Transverse colon (tissue), 4 donors: ENCODE measurements around the gene PDIK1L. TPM values are rescaled to one million over a fixed set of nuclear protein-coding genes. Genes with fewer than 3 reads are reported as not detected.

ENCODE experiments used
- DNase-seq: peaks from one replicate; pipeline ENCODE4 v3.0.0-alpha.2; 2019
- H3K27ac ChIP-seq, 4 donors: fragments of 200-600 bp; sonication (generic); 2 replicates each; pipeline ENCODE4 v1.5.1; 2016 to 2018; ENCODE audit warnings: inconsistent platforms in 4 of 4
- H3K27me3 ChIP-seq: fragments of 200-600 bp; sonication (generic); 2 replicates; pipeline ENCODE4 v1.5.1; 2017; ENCODE audit warnings: inconsistent platforms
- H3K36me3 ChIP-seq, 4 donors: fragments of 200-600 bp; sonication (generic); 2 replicates each; pipeline ENCODE4 v1.5.1; 2017 to 2019; ENCODE audit warnings: inconsistent platforms in 4 of 4
- H3K4me1 ChIP-seq, 4 donors: fragments of 200-600 bp; sonication (generic); 2 replicates each; pipeline ENCODE4 v1.5.1; 2017 to 2020; ENCODE audit warnings: inconsistent platforms in 4 of 4
- H3K4me3 ChIP-seq, 4 donors: fragments of 200-600 bp; sonication (generic); 1 replicate in 1 of 4; 2 replicates in 3 of 4; pipeline versions ENCODE4 v1.5.1 to v1.6.1; 2017 to 2019; ENCODE audit warnings: inconsistent platforms in 4 of 4
- H3K9me3 ChIP-seq, 2 donors: fragments of 200-600 bp; sonication (generic); 2 replicates each; pipeline ENCODE4 v1.5.1; 2017 to 2019; ENCODE audit warnings: inconsistent platforms in 2 of 2
- EP300 ChIP-seq: sonication (generic); formaldehyde crosslinking; IDR thresholded peaks from one replicate; pipeline ENCODE4 v1.6.1; 2017; ENCODE audit warnings: antibody characterized with exemption, low read depth
- POLR2A ChIP-seq: fragments of 450-650 bp; IDR thresholded peaks from one replicate; pipeline ENCODE4 v1.6.1; 2016; ENCODE audit warnings: antibody characterized with exemption, mild to moderate bottlenecking, moderate library complexity
- POLR2AphosphoS5 ChIP-seq, 3 donors: sonication (generic); formaldehyde crosslinking; IDR thresholded peaks; one replicate each; pipeline ENCODE4 v1.6.1; 2016; ENCODE audit warnings: antibody characterized with exemption in 3 of 3
- WGBS, 2 donors: methylation state at CpG; one replicate each; pipeline ENCODE4 v1.1.5; 2018; ENCODE audit warnings: low coverage in 1 of 2; 5-methylcytosine and 5-hydroxymethylcytosine counted together
- in situ Hi-C, 4 donors: fragments of 200-750 bp; cut with MboI; loops; one replicate each; pipeline versions ENCODE4 v1.15.0 to v1.15.1; 2017; ENCODE audit warnings: low sequenced_read_pairs in 3 of 4, low pct_ligation_motif_present in 1 of 4, low pct_unique_long_range_greater_than_20kb in 1 of 4
- intact Hi-C: fragments of 100-400 bp; cut with DNase I; formaldehyde crosslinking; loops from one replicate; pipeline ENCODE4 v1.15.1; 2023; ENCODE audit warnings: low total_unique reads
- total RNA-seq, 4 donors: library from RNA; depleted of rRNA; stranded (reverse); fragments of >200 nt; gene quantifications; one replicate each; pipeline ENCODE4 v1.1.0, GENCODE V29; 2016
- TF ChIP-seq, protein P1 (sequence below), 5 experiments: fragments of 200-600 bp in 3 of 5; fragments of 450-650 bp in 2 of 5; sonication (generic) in 3 of 5; IDR thresholded peaks; 1 replicate in 2 of 5; 2 replicates in 3 of 5; pipeline ENCODE4 v1.5.1; 2016 to 2017; ENCODE audit warnings: antibody characterized with exemption in 5 of 5, inconsistent platforms in 3 of 5, mild to moderate bottlenecking in 2 of 5, moderate library complexity in 1 of 5

PDIK1L gene
- total RNA-seq, 4 donors from 2014 or later = 4.0 to 15.6 (median 9.8) TPM

DNA sequence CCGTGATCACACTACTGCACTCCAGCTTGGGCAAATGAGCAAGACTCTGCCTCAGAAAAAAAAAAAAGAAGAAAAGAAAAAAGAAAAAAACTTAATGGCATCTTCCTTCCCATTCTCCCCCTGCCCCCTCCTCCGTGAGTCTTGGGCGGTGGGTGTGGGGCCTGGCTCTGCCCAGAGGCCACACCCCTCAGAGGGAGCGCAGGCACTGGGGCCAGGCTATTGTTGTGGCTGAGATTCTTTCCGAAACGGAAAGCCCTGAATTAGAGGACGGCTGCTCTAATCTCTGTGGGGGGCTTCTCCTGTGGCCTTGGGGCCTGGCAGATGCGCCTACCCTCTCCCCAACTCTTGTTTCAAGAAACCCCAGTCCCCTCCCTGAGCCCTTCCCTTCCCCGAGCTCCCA lies 43.1 kb downstream of the PDIK1L start:
- Histone ChIP-seq H3K9me3 (no peaks in the 10 kb centered on the region), H3K27ac (no peak overlapping the region), H3K36me3 (no peaks in the 10 kb centered on the region), H3K4me1 (no peaks in the 10 kb centered on the region), H3K4me3 (no peak overlapping the region), H3K27me3 (peaks cover 30% of the 10 kb centered on the region)
- no peak for TF ChIP-seq POLR2A
- TF ChIP-seq, protein P1, sequence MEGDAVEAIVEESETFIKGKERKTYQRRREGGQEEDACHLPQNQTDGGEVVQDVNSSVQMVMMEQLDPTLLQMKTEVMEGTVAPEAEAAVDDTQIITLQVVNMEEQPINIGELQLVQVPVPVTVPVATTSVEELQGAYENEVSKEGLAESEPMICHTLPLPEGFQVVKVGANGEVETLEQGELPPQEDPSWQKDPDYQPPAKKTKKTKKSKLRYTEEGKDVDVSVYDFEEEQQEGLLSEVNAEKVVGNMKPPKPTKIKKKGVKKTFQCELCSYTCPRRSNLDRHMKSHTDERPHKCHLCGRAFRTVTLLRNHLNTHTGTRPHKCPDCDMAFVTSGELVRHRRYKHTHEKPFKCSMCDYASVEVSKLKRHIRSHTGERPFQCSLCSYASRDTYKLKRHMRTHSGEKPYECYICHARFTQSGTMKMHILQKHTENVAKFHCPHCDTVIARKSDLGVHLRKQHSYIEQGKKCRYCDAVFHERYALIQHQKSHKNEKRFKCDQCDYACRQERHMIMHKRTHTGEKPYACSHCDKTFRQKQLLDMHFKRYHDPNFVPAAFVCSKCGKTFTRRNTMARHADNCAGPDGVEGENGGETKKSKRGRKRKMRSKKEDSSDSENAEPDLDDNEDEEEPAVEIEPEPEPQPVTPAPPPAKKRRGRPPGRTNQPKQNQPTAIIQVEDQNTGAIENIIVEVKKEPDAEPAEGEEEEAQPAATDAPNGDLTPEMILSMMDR (IDR thresholded peaks at IDR 0.05) = no peak
- WGBS, 2 donors = 53 to 61% methylated on average over 5 to 9 of the region's 9 CpGs
- intact Hi-C loops = no loop called here
- in situ Hi-C loops = loop anchor here in 2 of 4 donors (25.0 kb wide), 1 partner anchor 117 kb away; the partner anchor contains the start of gene SLC30A2 (in 2 of the 2)
- no peak for DNase-seq

DNA sequence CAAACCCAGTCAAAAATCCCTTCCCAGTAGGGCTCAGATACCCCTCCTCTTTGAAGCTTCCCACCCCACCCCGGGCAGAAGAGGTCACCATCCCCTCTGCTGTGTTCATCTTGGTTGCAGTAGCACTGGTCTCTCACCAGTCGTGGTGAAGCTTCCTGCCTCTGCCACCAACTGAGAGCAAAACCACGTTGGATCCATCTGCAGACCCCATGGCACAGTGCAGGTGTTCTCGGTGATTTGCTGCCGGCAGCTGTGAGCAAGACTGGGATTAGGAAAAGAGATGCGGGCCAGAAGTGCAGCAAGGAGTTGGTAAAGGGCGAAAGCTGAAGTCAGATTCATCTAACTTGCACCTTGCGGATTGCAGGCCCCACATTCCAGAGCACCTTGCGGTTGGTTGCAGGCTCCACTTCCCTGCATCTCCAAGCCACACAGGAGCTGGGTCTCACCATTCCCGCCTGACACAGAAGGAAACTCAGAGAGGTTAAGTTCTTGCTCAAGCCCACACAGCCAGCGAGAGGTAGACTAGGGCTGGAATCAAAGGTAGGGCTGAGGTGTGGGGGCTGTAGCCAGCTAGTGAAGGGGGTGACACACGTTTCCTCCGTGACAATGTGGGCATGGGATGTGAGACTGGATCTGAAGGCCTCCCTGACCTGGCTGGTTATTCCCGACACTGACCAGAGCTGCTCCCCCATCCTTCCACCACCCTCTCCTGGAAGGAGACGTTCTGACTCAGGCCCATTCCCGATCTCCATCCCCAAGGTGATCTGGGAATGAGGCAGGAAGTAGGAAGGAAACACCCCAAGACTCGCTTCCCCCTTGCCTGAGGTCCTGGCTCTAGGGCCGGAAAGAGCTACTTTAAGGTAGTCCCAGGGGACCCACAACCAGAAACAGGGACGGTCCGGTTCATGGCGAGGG lies 44.0 kb downstream of the PDIK1L start:
- H3K27me3 ChIP-seq = peaks cover 33% of the 10 kb centered on the region
- TF ChIP-seq POLR2A (no peak), POLR2AphosphoS5 (IDR thresholded peaks at IDR 0.05) (no peak), EP300 (no peak)
- TF ChIP-seq, protein P1 (IDR thresholded peaks at IDR 0.05) = no peak
- 66% methylated on average over 21 of the region's 21 CpGs; no CpG with 5 or more reads in 1 of the 2 donors for WGBS, 2 donors
- no peaks in the 10 kb centered on the region for H3K9me3 ChIP-seq
- intact Hi-C loops = no loop called here
- H3K36me3 ChIP-seq = no peaks in the 10 kb centered on the region
- no peak for DNase-seq
- no peak overlapping the region for H3K4me3 ChIP-seq
- in situ Hi-C loops = loop anchor here in 2 of 4 donors (25.0 kb wide), 1 partner anchor 118 kb away; the partner anchor contains the start of gene SLC30A2 (in 2 of the 2)
- peak overlapping the region in 2 of 4 donors; percentile 13 to 25 for H3K27ac ChIP-seq
- H3K4me1 ChIP-seq = no peaks in the 10 kb centered on the region

DNA sequence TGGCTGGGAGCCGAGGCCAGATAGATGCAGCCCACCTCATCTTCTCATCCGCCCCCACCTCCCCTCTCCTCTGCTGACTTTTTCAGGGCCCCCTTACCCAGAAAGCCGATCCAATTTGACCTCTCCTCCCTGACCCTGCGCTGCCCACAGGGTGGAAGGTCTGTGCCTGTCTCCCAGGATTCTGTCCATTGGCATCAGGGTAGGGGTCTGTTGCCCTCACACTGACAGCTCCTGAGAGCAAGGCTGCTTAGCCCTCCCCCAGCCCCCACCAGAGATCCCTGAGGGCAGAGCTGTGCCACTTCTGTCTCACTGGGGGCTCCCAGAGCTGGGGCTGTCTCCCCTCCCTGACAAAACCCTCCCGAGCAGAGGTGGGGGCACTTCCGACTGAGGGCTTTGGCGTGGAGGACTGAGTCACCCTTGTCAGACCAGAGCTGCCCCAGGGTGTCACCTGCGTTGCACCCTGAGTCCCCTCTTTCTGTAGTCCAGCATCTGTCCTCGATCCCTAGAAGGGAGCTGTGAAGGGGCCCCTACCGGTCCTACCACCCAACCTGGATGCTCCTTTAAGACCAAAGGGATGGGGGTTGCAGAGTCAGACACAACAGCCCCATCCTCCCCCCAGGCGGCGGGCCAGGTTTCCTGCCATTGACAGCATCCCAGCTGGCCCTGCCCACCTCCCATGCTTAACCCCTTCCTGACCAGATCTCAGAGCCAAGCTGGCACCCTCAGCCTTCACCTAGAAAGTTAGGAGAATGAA lies 44.8 kb downstream of the PDIK1L start:
- Histone ChIP-seq H3K36me3 (no peaks in the 10 kb centered on the region), H3K9me3 (no peaks in the 10 kb centered on the region), H3K4me3 (no peak overlapping the region), H3K27ac (peak overlapping the region in 1 of 4 donors; percentile 25), H3K27me3 (peaks cover 41% of the 10 kb centered on the region), H3K4me1 (peaks cover 5 to 6% (median 6%) of the 10 kb centered on the region in 4 donors)
- in situ Hi-C loops (loop anchor here in 2 of 4 donors (25.0 kb wide), 1 partner anchor 119 kb away; the partner anchor contains the start of gene SLC30A2 (in 2 of the 2)), intact Hi-C loops (no loop called here)
- DNase-seq = no peak
- 40 to 60% methylated on average over 1 to 9 of the region's 12 CpGs for WGBS, 2 donors
- TF ChIP-seq EP300 = no peak
- TF ChIP-seq POLR2A = no peak
- TF ChIP-seq POLR2AphosphoS5 (IDR thresholded peaks at IDR 0.05) = no peak
- TF ChIP-seq, protein P1 (IDR thresholded peaks at IDR 0.05) = no peak
